ENCODE results near the gene MARCHF4.

DNA sequence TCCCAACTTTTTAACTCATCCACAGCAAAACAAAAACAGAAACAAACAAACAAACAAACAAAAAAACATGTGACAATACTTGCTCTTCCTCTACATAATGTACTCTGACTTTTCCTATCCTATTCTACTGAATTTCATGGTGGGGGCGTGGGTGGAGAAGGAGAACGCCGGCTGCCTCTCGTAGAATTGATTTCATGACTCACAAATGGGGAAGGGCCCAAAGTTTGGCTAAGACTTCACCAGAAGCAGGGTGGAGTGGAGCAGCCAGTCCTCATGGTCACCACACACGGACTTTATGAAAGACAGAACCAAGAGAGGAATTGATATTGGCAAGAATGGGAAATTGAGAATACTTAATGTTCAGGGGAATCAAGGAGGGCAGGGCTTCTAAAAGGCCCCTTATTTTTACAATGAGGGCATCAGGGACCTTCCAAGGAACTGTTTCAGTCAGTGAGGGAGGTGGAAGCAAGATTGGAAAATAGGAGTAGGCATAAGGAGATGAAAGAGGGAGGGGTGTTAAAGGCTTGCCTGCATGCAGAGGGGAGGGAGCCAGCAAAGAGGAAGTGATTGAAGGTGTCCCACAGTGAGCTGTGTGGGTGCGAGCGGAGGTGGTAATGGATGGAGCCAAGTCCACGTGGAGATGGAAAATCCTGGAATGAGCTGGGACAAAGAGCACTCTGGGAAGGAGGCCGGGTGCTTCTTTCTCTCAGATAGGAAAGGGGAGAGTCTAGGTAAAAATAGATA, 27.9 kb downstream of the MARCHF4 start:
- TF ChIP-seq RAD21 (IDR thresholded peaks at IDR 0.05; ENCODE audit: low read depth) = no peak
- no peak for TF ChIP-seq NFIC (IDR thresholded peaks at IDR 0.05)
- TF ChIP-seq EP300 (IDR thresholded peaks at IDR 0.05; ENCODE audit: borderline replicate concordance) = no peak
- TF ChIP-seq FOXM1 (IDR thresholded peaks at IDR 0.05; ENCODE audit: borderline replicate concordance, low read depth) = no peak
- no peak for TF ChIP-seq TEAD4 (IDR thresholded peaks at IDR 0.05)
- TF ChIP-seq, protein P1, sequence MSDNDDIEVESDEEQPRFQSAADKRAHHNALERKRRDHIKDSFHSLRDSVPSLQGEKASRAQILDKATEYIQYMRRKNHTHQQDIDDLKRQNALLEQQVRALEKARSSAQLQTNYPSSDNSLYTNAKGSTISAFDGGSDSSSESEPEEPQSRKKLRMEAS (IDR thresholded peaks at IDR 0.05) = no peak
- no peak for TF ChIP-seq TAF1 (IDR thresholded peaks at IDR 0.05; ENCODE audit: low read depth)
- no peak for TF ChIP-seq EGR1 (IDR thresholded peaks at IDR 0.05)
- TF ChIP-seq, protein P2, sequence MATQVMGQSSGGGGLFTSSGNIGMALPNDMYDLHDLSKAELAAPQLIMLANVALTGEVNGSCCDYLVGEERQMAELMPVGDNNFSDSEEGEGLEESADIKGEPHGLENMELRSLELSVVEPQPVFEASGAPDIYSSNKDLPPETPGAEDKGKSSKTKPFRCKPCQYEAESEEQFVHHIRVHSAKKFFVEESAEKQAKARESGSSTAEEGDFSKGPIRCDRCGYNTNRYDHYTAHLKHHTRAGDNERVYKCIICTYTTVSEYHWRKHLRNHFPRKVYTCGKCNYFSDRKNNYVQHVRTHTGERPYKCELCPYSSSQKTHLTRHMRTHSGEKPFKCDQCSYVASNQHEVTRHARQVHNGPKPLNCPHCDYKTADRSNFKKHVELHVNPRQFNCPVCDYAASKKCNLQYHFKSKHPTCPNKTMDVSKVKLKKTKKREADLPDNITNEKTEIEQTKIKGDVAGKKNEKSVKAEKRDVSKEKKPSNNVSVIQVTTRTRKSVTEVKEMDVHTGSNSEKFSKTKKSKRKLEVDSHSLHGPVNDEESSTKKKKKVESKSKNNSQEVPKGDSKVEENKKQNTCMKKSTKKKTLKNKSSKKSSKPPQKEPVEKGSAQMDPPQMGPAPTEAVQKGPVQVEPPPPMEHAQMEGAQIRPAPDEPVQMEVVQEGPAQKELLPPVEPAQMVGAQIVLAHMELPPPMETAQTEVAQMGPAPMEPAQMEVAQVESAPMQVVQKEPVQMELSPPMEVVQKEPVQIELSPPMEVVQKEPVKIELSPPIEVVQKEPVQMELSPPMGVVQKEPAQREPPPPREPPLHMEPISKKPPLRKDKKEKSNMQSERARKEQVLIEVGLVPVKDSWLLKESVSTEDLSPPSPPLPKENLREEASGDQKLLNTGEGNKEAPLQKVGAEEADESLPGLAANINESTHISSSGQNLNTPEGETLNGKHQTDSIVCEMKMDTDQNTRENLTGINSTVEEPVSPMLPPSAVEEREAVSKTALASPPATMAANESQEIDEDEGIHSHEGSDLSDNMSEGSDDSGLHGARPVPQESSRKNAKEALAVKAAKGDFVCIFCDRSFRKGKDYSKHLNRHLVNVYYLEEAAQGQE (IDR thresholded peaks at IDR 0.05; ENCODE audit: low read depth) = no peak
